SJSA1 (cell line): ENCODE measurements around the gene KCNQ1. TPM values are rescaled to one million over a fixed set of nuclear protein-coding genes. Genes with fewer than 3 reads are reported as not detected.

Experiments used
- DNase-seq, 2 experiments: peaks; one replicate each; pipeline ENCODE4 v3.0.0-alpha.2; 2015 to 2020; ENCODE audit warnings: low spot score in 2 of 2, low read depth in 1 of 2
- H3K27ac ChIP-seq: fragments of 250-450 bp; sonication (Bioruptor Pico); 2 replicates; pipeline ENCODE4 v1.5.1; 2020; ENCODE audit warnings: mild to moderate bottlenecking, moderate library complexity
- H3K27me3 ChIP-seq: fragments of 250-450 bp; sonication (Bioruptor Pico); replicated peaks from 2 replicates; pipeline ENCODE4 v1.5.1; 2020; ENCODE audit warnings: mild to moderate bottlenecking, moderate library complexity
- H3K36me3 ChIP-seq: fragments of 250-450 bp; sonication (Bioruptor Pico); 2 replicates; pipeline ENCODE4 v1.5.1; 2020; ENCODE audit warnings: mild to moderate bottlenecking
- H3K4me1 ChIP-seq: fragments of 250-450 bp; sonication (Bioruptor Pico); replicated peaks from 2 replicates; pipeline ENCODE4 v1.6.1; 2021; ENCODE audit warnings: mild to moderate bottlenecking
- H3K4me3 ChIP-seq: fragments of 250-450 bp; sonication (Bioruptor Pico); 2 replicates; pipeline ENCODE4 v1.5.1; 2020; ENCODE audit warnings: mild to moderate bottlenecking
- H3K9me3 ChIP-seq: fragments of 250-450 bp; sonication (Bioruptor Pico); replicated peaks from 2 replicates; pipeline ENCODE4 v1.5.1; 2020; ENCODE audit warnings: mild to moderate bottlenecking
- total RNA-seq: library from RNA; depleted of rRNA; stranded (reverse); fragments of >200 nt; shearing (Covaris generic); gene quantifications from 2 replicates; pipeline ENCODE4 v1.2.3, GENCODE V29; 2014

KCNQ1 gene
- total RNA-seq, 1 experiment from 2014 or later: not detected

DNA sequence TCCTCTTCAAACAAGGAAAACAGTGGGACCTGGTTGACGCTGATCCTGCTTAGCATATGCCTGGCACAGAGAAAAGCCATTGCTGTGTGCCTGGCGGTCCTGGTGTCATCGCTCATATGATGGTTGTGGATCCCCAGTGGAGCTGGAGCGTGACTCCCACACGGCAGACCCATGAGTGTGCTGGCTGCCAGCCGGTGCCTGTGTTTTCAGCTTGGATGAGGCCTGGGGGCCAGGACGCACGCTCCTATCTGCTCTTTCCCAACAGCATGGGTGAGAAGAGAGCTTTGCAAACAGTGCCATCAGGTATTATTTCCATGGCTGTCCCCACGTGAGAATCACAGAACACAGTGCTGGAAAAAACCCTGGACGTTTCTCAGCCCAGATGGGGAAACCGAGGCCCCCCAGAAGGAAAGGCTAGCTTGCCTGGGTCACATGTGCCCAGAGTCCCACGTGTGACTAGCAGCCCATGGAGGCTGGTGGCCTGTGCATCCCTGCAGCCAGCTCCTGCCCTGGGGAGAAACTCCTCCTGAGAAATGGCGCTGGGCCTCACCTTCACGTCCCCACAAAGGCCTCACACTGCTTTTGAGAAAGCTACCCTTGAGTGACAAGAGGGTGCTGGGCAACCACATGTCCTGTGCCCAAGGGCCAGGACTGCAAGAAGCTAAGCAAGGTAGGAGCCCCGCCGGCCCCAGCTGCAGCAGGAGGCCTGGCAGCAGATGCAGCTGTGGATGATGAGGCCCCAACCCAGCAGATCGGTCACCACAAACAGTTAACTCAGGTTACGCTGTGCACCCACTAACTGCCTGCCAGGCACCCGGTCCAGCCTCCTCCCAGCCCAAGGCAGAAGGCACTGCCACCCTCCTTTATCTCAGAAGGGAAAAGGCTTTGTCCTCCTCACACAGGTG, 436.5 kb downstream of the KCNQ1 start:
- H3K27ac ChIP-seq: no peak overlapping the region
- H3K27me3 ChIP-seq: peaks cover 25% of the 10 kb centered on the region
- DNase-seq: no peak
- H3K36me3 ChIP-seq: no peaks in the 10 kb centered on the region; the same call in 1 of the 2 replicates
- peaks cover 19% of the 10 kb centered on the region for H3K4me1 ChIP-seq
- no peak overlapping the region for H3K4me3 ChIP-seq
- H3K9me3 ChIP-seq: peaks cover 6% of the 10 kb centered on the region

DNA sequence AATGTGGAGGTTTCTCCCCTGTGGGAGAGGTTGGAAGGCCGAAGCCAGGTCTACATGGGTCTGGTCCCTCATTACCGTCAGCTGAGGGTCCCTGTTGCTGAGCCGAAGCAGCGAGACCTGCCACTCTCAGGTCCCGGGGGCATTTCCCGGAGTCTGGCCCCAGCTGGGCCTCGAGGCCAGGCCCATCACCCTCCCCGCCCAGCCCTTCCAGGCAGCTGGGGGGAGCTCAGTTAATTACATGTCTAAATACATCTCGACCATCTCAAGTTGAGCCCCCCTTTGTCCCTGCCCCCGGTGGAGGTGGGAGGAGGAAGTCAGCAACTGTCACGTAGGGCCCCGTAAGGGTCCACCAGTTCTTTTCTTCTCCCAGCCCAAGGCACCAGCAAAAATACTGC, 437.2 kb downstream of the KCNQ1 start:
- Histone ChIP-seq H3K9me3 (peaks cover 6% of the 10 kb centered on the region), H3K4me1 (peaks cover 19% of the 10 kb centered on the region), H3K4me3 (no peak overlapping the region), H3K27ac (no peak overlapping the region), H3K27me3 (peaks cover 23% of the 10 kb centered on the region), H3K36me3 (no peaks in the 10 kb centered on the region; the same call in 1 of the 2 replicates)
- DNase-seq: no peak

DNA sequence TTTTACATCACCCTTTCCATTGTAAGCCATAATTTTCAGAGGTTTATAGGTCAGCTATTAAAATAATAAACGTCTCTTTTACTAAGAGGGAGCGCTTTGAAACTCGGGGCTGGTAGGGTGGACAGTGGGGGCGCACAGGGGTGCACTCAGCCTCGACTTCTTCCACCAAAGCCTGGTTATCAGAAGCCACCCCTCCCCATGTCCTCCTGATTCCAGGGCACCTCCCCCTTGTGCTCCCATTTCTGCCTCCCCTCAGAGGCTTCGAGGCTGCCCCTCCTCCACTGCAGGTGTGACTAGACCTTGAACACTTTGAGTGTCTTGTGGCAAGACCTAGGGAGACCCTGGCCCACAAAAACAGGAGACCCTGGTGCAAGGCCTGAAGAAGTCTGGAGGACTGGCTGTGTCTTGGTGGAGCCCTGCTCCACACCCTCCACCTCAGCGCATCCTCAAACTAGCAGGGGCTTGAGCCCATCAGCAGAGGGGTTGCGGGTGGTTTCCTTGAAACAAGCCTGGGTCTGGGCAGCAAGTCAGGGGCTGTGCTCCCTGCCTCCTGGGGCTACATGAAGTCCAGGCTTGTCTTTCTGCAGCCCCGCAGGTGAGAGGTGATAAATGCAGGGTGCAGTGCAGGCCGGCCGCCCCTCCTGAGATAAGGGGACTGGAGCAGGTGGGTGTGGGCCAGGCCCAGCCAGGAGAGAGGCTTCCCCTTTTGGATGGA, 437.7 kb downstream of the KCNQ1 start:
- H3K36me3 ChIP-seq: no peaks in the 10 kb centered on the region; the same call in 1 of the 2 replicates
- peaks cover 19% of the 10 kb centered on the region for H3K4me1 ChIP-seq
- DNase-seq: no peak
- peaks cover 20% of the 10 kb centered on the region for H3K27me3 ChIP-seq
- no peak overlapping the region for H3K4me3 ChIP-seq
- H3K27ac ChIP-seq: no peak overlapping the region
- H3K9me3 ChIP-seq: peaks cover 6% of the 10 kb centered on the region

DNA sequence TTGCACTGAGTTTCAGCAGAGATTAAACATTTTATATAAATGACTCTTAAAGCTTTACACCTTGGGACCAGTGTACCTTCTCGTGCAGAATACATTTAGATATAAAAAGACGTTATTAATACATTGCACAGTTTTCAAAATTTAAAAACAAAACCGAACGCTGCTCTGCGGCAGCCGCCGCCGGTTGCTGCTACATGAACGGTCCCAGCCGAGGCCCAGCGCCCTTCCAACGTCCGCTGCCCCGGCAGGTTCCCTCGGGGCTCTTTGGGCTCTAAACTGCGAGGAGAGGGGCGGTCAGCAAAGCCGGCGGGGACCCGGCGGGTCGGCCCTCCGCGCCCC, 438.8 kb downstream of the KCNQ1 start:
- Histone ChIP-seq H3K27ac (no peak overlapping the region), H3K27me3 (peaks cover 17% of the 10 kb centered on the region), H3K9me3 (peaks cover 6% of the 10 kb centered on the region), H3K4me1 (peaks cover 24% of the 10 kb centered on the region), H3K4me3 (peak overlapping the region; percentile 69), H3K36me3 (no peaks in the 10 kb centered on the region; the same call in 1 of the 2 replicates)
- DNase-seq: no peak

DNA sequence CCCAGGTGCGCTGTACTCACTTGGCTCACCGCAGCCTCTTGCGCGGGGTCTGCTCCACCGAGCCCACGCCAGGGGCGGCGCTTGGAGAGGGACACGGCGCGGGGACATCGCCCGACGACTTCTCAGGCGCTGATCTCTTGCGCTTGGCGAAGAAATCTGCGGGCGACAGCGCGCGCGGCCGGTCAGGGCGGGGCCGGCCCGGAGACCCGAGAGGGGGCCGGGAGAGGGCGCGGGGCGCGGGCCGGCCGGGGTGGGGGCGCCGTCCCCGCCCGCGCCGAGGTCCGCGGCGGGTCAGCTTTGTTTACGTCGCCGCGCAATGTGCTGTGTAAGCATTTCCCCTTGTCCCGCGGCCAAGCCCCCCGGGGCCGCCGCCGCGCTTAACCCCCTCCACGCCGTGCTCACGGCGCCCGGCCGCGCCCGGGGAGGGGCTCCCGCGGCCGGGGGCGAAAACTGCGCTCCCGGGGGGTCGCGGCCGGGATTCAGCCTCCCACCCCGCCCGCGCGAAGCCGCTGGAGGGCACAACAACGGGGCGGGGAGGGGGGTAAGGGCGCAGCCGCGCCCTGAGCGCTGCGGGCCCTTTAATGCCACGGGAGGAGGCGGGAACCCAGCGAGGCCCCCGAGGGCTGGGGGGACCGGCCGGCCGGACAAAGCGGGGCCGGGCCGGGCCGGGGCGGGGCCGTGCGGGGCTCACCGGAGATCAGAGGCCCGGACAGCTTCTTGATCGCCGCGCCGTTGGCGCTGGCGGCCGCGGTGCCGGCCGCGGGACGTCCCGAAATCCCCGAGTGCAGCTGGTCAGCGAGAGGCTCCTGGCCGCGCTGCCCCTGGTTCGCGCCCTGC, 439.4 kb downstream of the KCNQ1 start:
- H3K36me3 ChIP-seq: no peaks in the 10 kb centered on the region; the same call in 1 of the 2 replicates
- no peak for DNase-seq
- 0 out of 2 replicates have a peak overlapping the region, but pooled peaks have one; percentile 4 for H3K27ac ChIP-seq
- peaks cover 30% of the 10 kb centered on the region for H3K4me1 ChIP-seq
- H3K4me3 ChIP-seq: peak overlapping the region; percentile 69
- peaks cover 13% of the 10 kb centered on the region for H3K27me3 ChIP-seq
- H3K9me3 ChIP-seq: peaks cover 4% of the 10 kb centered on the region

DNA sequence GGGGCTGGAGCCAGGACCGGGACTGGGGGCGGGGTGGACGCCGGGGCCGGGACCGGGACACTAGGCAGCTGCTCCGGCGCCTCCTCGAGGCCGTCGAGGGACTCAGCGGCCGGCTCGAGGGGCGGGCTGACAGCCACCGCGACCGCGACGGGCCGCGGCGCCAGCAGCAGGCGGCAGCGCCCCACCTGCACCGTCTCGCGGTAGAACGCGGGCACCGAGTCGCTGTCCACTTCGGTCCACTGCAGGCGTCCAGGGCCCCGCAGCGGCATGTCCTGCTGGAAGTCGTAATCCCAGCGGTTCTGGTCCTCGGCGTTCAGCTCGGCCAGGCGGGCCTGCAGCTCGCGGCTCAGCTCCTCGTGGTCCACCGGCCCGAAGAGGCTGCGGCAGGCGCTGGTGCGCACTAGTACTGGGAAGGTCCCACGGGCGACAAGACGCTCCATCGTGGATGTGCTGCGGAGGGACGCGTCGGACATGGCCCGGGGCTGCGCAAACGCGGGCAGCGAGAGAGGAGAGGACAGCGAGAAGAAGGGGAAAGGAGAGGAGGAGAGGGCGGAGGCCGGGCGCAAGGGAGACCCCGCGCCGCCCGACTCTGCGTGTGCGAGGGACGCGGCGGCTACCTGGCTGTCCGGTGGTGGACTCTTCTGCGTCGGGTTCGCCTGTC, 440.3 kb downstream of the KCNQ1 start:
- H3K27ac ChIP-seq: no peak overlapping the region
- peak; percentile 73 to 81 for DNase-seq

DNA sequence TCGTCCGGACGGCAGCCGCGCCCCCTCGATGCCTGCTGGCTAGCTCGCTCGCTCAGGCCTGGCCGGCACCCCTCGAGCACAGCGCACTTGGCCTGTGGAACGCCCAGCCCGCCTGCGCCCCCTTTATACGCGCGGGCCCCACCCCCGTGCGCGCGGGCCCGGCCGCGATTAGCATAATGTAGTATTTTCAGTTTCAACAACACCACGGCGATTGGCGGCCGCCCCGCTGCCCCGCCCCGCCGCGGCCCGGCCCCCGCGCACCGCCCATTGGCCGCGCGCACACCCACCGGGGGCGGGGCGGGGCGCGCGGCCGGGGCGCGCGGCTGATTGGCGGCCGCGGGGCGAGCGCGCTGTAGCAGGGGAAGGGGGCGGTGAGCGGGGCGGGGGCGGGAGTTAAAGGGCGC, 440.9 kb downstream of the KCNQ1 start, which contains the start of gene CDKN1C:
Gene CDKN1C, minus strand, starts transcription at position 98 of the 404 bp plus-strand sequence. CDS start 319 bp downstream, outside the sequence.
- Histone ChIP-seq H3K4me1 (peaks cover 39% of the 10 kb centered on the region), H3K27ac (no peak within 1 kb of the TSS), H3K27me3 (peaks cover 13% of the 10 kb centered on the region), H3K9me3 (peaks cover 4% of the 10 kb centered on the region), H3K36me3 (no peaks in the 10 kb centered on the region; the same call in 1 of the 2 replicates), H3K4me3 (peak within 1 kb of the TSS; percentile 69)
- DNase-seq: peak in 1 of 2 experiments; percentile 80

More for the DNA sequence above, 440.3 kb downstream of the KCNQ1 start:
- Histone ChIP-seq H3K4me1 (peaks cover 39% of the 10 kb centered on the region), H3K4me3 (peak overlapping the region; percentile 69), H3K27me3 (peaks cover 13% of the 10 kb centered on the region), H3K36me3 (no peaks in the 10 kb centered on the region; the same call in 1 of the 2 replicates), H3K9me3 (peaks cover 4% of the 10 kb centered on the region)

DNA sequence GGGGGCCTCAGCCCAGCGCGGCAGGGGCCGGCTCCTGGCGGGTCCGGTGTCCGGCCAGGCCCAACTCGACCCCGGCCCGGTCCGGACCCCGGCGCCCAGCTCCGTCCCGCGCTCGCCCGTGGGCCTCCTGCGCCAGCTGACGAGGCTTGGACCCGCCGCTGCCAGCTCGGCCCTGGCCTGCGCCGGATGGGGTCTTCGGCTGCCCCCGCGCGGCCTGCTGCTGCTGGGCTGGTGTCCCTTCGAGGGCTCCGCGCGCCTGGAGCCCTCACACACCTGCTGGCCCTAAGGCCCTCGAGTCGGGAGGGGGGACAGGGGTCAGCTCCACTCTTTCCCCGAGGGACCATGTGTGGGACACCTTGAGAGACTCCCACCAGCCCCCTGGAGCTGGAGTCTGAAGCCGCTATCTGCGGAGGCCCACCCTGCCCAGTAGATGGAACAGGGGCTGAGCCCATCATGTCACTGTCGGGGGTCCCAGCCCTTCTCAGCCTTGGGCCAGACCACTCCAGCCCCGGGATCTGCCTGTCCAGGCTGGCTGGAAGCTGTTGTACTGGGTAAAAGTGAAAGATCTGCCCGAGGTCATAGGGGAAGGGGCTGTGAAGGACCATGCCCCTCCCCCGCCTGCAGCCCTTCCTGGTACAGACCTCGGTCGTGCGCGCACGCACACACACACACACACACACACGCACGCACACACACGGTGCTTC, 441.5 kb downstream of the KCNQ1 start:
- H3K9me3 ChIP-seq: peaks cover 4% of the 10 kb centered on the region
- H3K4me1 ChIP-seq: peaks cover 39% of the 10 kb centered on the region
- H3K4me3 ChIP-seq: no peak overlapping the region
- H3K36me3 ChIP-seq: no peaks in the 10 kb centered on the region; the same call in 1 of the 2 replicates
- H3K27ac ChIP-seq: no peak overlapping the region
- H3K27me3 ChIP-seq: peaks cover 13% of the 10 kb centered on the region
- DNase-seq: no peak

DNA sequence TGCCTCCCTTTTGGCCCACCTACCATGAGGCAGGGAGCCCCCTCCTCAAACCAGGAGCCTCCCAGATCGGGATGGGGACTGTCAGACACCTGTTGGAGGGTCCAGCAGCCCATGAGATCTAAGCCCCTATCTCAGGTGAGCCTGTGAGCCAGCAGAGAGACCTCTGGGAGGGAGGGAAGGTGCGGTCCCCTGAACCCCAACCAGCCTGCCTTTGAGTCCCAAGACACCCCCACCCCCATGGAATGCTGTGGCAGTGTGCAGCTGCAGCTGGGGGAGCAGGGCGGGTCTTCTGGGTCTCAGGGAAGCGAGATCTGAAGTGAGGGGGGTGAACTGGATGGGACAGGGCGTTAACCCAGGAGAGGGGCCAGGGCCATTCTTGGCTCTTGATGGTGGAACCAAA, 442.1 kb downstream of the KCNQ1 start:
- DNase-seq: no peak
- Histone ChIP-seq H3K36me3 (no peaks in the 10 kb centered on the region; the same call in 1 of the 2 replicates), H3K4me1 (peaks cover 43% of the 10 kb centered on the region), H3K27me3 (peaks cover 13% of the 10 kb centered on the region), H3K9me3 (peaks cover 4% of the 10 kb centered on the region), H3K27ac (no peak overlapping the region), H3K4me3 (no peak overlapping the region)

DNA sequence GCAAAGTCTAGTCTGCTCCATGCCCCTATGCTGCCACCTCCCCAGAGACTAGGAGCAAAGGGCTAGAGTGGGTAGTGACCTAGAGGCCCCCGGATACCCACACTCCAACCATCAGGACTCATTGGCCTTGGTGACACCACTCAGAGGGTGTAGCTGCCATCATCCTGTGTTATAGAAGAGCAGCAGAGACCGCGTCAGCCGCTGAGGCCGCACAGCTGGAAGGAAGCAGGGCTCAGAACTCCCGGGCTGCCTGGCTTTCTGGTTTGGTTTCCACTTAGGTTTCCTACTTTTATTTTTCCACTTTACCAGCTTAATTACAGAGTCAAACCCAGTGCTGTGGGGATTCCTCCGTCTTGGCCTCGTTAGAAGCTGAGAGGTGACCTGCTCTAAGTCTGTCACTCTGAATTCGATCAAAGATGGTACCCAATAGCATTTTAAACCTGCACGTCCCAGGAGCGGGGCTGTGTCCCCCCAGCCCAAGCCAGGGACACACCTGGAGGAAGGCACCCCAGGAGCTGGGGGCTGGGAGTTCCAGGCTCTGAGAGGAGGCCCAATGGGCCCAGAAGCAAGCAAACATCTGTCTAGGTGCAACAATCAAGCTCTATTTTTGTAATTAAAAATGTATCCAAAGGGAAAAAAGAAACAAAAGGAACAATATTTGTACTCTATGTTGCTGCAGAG, 442.8 kb downstream of the KCNQ1 start:
- peaks cover 13% of the 10 kb centered on the region for H3K27me3 ChIP-seq
- H3K4me1 ChIP-seq: peaks cover 47% of the 10 kb centered on the region
- H3K36me3 ChIP-seq: no peaks in the 10 kb centered on the region; the same call in 1 of the 2 replicates
- no peak for DNase-seq
- no peak overlapping the region for H3K27ac ChIP-seq
- H3K9me3 ChIP-seq: peaks cover 4% of the 10 kb centered on the region
- H3K4me3 ChIP-seq: no peak overlapping the region

DNA sequence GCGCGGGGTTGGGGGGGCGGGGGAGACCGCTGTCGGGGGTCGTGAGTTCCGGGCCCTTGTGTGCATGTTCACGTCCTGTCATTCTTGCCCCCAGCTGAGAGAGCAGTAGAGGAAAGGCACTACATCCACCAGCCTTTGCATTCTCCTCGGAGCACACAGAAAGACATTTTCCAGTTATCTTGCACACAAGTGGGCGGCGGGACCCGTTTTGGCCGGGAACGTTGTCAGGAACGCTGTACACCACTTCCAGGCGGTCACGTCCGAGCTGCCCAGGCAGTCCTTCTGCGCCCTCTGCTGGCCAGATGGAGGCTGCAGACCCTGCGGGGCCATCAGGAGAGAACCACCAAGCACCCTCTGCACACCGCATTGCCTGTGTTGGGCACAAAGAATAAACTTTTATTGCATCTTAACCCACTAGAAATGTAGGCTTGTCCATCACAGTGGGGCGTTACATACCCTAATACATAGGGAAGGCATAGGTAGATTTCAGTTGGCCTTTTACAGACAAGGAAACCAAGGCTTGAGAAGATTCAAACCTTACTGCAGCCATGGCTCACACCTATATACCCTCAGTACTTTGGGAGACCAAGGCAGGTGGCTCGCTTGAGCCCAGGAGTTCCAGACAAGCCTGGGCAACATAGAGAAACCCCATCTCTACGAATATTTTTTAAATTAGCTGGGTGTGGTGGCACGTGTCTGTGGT, 443.6 kb downstream of the KCNQ1 start:
- Histone ChIP-seq H3K27ac (no peak overlapping the region), H3K4me3 (no peak overlapping the region), H3K9me3 (peaks cover 4% of the 10 kb centered on the region), H3K27me3 (peaks cover 9% of the 10 kb centered on the region), H3K36me3 (no peaks in the 10 kb centered on the region; the same call in 1 of the 2 replicates), H3K4me1 (peaks cover 47% of the 10 kb centered on the region)
- peak; percentile 84 to 95 for DNase-seq
